Loucy (cell line): ENCODE measurements around the gene ADIPOQ.

ENCODE experiments used
- EZH2phosphoT487 ChIP-seq: fragments of 200-600 bp; IDR thresholded peaks from 2 replicates; pipeline ENCODE4 v1.6.1; 2018; ENCODE audit warnings: antibody characterized with exemption, mild to moderate bottlenecking, moderate library complexity, borderline replicate concordance
- TF ChIP-seq, protein P1 (sequence below): fragments of 200-600 bp; sonication (generic); conservative IDR thresholded peaks from 2 replicates; pipeline ENCODE4 v1.5.1; 2014; ENCODE audit warnings: mild to moderate bottlenecking, antibody characterized with exemption, low read length

- TF ChIP-seq, protein P1, sequence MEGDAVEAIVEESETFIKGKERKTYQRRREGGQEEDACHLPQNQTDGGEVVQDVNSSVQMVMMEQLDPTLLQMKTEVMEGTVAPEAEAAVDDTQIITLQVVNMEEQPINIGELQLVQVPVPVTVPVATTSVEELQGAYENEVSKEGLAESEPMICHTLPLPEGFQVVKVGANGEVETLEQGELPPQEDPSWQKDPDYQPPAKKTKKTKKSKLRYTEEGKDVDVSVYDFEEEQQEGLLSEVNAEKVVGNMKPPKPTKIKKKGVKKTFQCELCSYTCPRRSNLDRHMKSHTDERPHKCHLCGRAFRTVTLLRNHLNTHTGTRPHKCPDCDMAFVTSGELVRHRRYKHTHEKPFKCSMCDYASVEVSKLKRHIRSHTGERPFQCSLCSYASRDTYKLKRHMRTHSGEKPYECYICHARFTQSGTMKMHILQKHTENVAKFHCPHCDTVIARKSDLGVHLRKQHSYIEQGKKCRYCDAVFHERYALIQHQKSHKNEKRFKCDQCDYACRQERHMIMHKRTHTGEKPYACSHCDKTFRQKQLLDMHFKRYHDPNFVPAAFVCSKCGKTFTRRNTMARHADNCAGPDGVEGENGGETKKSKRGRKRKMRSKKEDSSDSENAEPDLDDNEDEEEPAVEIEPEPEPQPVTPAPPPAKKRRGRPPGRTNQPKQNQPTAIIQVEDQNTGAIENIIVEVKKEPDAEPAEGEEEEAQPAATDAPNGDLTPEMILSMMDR = no peak
- no peak for TF ChIP-seq EZH2phosphoT487
These were observed 23.6 kb upstream of the ADIPOQ start for GRCh38 chr3:186818956-186819355.
